CD4-positive, alpha-beta T cell treated with Interleukin-17A for 1 hour (primary cell): ENCODE data around the gene SEC14L2.

ENCODE experiments used
- DNase-seq: peaks from one replicate; pipeline ENCODE4 v3.0.0-alpha.2; 2020

Gene SEC14L2

DNA sequence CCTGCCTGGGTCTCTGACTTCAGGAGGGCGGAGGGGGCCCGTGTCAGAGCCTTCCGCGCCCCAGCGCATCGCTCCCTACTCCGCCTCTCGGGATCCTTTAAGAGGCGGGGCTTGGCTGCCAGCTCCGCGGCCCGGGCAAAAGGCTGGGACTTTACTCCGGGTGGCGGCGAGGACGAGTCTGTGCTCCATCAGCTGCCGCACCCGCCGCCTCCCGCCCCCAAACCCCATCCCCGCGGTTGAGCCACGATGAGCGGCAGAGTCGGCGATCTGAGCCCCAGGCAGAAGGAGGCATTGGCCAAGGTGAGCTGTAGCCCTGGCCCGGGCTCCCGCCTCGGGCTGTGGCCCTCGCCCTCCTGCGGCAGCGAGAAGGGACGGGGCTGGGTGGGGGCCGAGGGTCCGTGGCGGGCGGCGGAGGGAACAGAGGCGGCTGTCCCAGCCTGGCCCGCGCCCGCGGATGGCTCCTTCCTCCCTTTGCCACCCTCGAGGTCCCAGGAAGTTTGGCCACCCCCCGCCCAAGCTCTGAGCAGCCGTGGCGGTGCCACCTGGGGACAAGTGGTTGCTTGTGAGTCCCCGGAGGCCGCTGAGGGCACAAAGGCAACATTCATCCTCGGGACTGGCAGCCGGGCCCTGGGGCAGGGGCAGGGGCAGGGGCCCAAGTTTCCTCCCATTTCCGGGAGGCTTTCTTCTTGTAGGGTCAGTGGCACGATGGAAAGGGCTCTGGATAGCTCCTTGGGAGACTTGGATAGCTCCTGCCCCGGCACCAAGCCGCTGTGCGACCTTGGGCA, at the start of gene SEC14L2:
Gene SEC14L2 (plus strand): TSS at position 148 of the 785 bp plus-strand sequence. CDS start 99 bp downstream, at position 247.
- DNase-seq: peak; percentile 61

- DNase-seq: no peak
These were observed 49.4 kb upstream of the SEC14L2 start for GRCh38 chr22:30347255-30347892.

GRCh38 chr22:30348404-30348803, 48.4 kb upstream of the SEC14L2 start:
- no peak for DNase-seq

DNA sequence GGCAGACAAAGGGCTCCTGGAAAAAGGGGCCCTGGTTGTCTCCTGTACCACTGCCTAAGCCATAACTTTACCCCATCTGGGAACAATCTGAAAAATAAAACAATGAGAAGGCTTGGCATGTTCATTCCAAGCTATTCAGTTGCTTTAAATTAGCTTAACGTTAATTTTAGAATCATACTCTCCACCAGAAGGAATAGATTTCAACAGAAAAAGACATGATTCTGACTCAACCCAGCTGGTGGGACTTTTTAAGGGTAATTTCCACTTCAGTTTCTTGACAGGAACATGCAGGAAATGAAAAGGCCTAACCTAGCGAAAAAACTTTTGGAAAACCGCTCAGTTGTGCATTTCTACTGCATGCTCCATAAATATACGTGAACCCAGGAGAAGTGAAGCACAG, 48.0 kb upstream of the SEC14L2 start:
- no peak for DNase-seq

DNA sequence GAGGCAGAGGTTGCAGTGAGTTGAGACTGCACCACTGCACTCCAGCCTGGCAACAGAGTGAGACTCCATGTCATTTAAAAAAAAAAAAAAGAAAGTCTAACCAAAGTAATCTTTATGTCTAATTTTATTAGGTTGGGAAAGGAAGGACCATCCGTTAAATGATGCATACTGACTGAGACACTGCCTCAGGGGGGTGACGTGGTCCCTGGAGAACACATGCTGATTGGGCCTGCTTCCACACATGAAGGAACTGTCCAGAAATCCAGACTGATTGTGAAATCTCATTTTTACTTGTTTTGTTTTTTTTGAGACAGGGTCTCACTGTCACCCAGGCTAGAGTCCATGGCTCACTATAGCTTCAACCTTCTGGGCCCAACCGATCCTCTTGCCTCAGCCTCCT, 45.6 kb upstream of the SEC14L2 start:
- DNase-seq: no peak

DNA sequence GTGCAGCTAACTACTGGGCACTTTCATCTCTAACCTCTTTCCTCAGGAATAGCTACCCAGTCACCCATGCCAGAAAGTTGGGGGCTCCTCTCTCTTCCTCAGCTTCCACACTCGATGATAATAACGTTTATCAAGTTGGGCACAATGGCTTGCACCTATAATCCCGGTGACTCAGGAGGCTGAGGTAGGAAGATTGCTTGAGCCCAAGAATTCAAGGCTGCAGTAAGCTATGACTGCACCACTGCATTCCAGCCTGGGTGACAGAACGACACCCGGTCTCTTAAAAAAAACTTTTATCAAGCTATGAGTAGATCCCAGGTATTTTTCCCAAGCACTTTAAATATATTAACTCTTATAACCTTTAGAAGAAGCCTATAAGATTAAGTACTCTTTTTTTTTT, 42.2 kb upstream of the SEC14L2 start:
- DNase-seq: no peak

- peak; percentile 86 for DNase-seq
These were observed 40.2 kb upstream of the SEC14L2 start, which contains the start of the genes CCDC157 and SF3A1 for GRCh38 chr22:30356449-30357235. CCDC157 (plus strand) TSS chr22:30357007; CDS start chr22:30366001, 8,994 bp downstream. SF3A1 (minus strand) TSS chr22:30356894; CDS start chr22:30356792, 102 bp downstream.

DNA sequence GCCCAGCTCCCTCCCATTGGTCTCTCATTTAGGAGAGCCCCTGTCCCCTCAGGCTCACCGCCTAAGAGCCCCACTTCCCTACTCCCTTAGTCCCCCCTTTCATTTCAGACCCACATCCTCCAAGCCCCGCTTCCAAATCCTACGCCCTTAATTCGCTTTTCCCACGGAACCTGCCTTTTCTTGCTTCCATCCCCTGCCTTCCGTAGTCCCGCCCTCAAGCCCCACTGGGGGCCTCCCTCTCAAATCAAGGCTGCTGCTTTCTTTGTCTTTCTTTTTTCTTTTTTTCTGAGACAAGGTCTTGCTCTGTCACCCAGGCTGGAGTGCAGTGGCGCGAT, 39.6 kb upstream of the SEC14L2 start:
- no peak for DNase-seq

GRCh38 chr22:30357650-30358215, 39.1 kb upstream of the SEC14L2 start:
- DNase-seq: no peak

DNA sequence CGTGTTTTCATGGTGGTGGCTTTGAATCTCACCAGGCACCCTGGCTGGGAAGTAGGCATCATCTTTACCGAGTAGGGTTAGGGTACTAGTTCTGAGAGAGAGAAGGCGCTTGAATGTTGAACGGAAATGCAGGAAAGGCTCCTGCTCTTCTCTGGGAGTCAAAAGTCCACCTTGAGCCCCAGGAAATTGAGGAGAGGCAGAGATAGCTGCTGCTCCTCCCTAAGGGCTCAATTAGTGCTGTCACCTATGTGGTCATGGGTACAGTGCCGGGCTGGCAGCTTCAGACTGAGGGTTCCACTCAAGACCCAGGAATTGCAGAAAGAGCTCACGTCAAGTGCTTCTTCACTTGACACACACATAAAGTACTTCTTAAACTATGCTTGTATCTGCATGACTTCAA, 38.3 kb upstream of the SEC14L2 start:
- DNase-seq: no peak

- no peak for DNase-seq
These were observed 34.7 kb upstream of the SEC14L2 start for GRCh38 chr22:30361916-30362650.

DNA sequence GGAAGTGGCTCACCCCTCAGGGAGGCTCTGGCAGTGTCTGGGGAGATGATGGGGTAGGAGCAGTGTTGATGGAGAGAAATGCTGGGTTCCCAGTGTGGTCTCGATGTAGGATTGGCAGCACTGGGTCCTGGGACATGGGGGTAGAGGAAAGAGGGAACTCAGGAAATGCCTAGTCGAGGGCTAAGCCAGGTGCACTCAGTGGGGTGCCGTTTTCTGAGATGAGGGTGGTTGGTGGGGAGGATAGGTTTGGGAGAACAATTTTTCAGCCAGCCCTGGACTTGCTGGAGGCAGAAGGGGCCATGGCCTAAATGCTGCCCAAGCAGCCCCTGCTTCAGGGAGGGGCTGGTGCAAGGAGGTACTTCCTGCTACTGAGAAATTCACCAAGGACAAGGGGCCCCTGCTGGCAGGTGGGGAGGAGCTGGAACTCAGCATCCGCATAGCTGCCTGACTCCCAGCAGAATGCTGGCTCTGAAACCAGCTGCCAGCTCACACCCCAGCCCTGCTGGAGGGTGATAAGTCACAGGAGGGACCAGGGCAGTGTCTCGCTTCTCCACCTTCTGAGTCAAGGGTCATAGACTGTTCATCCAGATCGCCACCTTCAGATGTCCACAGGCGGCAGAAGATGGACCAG, 34.1 kb upstream of the SEC14L2 start:
- DNase-seq: no peak

GRCh38 chr22:30365891-30366290, 30.9 kb upstream of the SEC14L2 start:
- no peak for DNase-seq

GRCh38 chr22:30368420-30368819, 28.4 kb upstream of the SEC14L2 start:
- DNase-seq: no peak

DNA sequence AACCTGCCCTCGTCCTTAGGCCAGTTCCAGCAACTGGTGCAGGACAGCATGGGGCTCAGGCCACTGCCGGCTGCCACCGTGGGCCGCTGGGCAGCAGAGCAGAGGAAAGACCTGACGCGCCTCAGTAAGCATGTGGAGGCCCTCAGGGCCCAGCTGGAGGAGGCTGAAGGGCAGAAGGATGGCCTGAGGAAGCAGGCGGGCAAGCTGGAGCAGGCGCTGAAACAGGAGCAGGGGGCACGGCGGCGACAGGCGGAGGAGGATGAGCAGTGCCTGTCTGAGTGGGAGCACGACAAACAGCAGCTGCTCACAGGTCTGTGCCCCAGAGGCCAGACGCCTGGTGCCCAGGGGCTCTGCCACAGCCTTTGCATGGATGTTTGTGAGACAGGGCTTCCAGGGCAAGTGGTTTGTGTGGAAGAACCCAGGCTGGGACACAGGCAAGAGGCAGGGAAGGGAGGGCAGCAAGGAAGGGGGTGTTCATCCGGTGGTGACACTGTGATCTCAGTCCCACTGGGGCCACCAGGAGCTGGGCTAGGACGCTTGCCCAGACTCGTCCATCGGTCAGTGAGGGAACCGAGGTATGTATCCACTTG, 26.1 kb upstream of the SEC14L2 start:
- DNase-seq: no peak

DNA sequence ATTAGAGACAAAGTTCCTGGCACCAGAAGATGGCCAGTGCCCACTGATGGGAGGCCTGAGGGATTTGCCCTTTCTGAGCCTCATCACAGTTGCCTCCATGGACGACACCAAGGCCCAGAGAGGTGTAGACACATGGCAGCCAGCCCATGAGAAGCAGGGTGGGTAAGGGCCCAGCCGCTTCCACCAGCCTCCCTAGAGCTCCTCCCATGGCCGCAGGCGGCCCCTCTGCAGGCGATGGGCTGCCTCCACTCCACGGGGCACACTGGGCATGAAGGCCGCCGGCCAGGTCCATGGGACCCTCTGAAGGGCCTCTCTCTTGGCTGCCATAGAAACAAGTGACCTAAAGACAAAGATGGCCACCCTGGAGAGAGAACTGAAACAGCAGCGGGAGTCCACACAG, 25.5 kb upstream of the SEC14L2 start:
- no peak for DNase-seq

DNA sequence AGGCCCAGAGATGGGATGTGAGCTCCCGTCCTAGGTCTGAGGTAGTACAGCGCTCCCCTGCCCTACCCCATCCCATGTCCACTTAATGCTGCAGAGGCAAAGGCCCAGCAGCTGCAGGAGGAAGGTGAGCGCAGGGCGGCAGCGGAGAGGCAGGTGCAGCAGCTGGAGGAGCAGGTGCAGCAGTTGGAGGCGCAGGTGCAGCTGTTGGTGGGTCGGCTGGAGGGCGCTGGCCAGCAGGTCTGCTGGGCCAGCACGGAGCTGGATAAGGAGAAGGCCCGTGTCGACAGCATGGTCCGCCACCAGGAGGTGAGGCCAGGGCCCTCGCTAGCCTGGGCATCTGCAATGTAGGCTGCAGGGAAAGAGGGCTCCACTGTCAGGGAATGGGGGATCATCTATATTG, 24.8 kb upstream of the SEC14L2 start:
- DNase-seq: no peak

- DNase-seq: no peak
These were observed 23.9 kb upstream of the SEC14L2 start for GRCh38 chr22:30372915-30373314.

GRCh38 chr22:30373331-30374325, 23.2 kb upstream of the SEC14L2 start:
- no peak for DNase-seq

DNA sequence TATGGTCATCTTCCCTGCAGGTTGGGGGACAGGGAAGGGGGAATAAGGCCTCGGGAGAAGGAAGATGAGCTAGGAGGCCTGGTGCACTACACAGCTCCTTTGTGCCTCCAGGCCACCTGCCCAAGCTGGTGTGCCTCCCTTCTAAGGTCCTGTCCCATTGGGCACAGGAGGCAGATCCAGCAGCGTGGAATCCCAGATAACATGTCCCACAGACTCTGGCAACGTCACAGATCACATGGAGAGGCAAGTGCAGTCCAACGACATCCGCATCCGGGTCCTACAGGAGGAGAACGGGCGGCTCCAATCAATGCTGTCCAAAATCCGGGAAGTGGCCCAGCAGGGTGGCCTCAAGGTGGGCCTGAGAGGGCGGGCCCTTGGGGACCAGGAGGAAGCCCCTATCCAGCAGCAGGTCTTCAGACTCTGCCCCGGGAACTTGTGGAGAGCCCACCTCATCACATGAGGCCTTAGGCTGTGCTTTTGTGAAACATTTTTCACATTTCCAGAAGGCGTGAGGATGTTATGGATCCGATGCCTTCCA, 21.4 kb upstream of the SEC14L2 start:
- DNase-seq: no peak
